Tibial nerve (tissue), 4 donors: Measurements from ENCODE around the gene BTBD3.

Experiments used
- EP300 ChIP-seq, 2 donors: sonication (generic); formaldehyde crosslinking; IDR thresholded peaks; one replicate each; pipeline ENCODE4 v1.6.1; 2017; ENCODE audit warnings: antibody characterized with exemption in 2 of 2, mild to moderate bottlenecking in 1 of 2
- TF ChIP-seq, protein P1 (sequence below), 5 experiments: fragments of 200-600 bp in 3 of 5; fragments of 450-650 bp in 2 of 5; sonication (generic) in 3 of 5; IDR thresholded peaks; one replicate each; pipeline ENCODE4 v1.5.1; 2016 to 2019; ENCODE audit warnings: antibody characterized with exemption in 5 of 5, mild to moderate bottlenecking in 3 of 5, moderate library complexity in 2 of 5

DNA sequence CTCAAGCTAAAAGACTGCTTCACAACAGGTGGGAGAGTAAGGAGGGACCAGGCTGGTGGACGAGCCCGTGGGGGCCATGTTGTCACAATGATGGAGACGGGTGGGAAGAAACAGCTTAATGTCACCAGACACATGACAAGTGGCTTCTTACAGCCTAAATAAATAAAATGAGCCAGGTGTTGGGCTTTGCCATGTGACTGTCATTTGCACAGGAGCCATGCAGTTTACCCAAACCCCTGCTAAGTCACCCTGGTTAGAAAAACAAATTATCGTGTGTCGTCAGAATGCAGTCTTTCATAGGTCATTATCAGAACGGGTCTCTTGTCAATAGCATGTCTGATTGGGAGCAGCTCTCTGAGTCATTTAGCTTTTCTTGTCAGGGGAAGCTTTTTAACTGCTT lies 18.5 kb downstream of the BTBD3 start:
- TF ChIP-seq, protein P1, sequence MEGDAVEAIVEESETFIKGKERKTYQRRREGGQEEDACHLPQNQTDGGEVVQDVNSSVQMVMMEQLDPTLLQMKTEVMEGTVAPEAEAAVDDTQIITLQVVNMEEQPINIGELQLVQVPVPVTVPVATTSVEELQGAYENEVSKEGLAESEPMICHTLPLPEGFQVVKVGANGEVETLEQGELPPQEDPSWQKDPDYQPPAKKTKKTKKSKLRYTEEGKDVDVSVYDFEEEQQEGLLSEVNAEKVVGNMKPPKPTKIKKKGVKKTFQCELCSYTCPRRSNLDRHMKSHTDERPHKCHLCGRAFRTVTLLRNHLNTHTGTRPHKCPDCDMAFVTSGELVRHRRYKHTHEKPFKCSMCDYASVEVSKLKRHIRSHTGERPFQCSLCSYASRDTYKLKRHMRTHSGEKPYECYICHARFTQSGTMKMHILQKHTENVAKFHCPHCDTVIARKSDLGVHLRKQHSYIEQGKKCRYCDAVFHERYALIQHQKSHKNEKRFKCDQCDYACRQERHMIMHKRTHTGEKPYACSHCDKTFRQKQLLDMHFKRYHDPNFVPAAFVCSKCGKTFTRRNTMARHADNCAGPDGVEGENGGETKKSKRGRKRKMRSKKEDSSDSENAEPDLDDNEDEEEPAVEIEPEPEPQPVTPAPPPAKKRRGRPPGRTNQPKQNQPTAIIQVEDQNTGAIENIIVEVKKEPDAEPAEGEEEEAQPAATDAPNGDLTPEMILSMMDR (IDR thresholded peaks at IDR 0.05) = no peak
- TF ChIP-seq EP300 (IDR thresholded peaks at IDR 0.05) = no peak
